Urothelium cell line (cell line): ENCODE results near the gene CALY.
A peak's percentile ranks its signal among the peaks of the same experiment; 100 is the strongest.

Experiments used
- DNase-seq: peaks from one replicate; pipeline ENCODE4 v3.0.0; 2011; ENCODE audit warnings: low spot score, mixed read lengths
- FAIRE-seq: peaks from 2 replicates; lab custom pipeline; 2011; peaks lifted over from hg19 to GRCh38; lab: Jason Lieb, UNC

CALY gene

GRCh38 chr10:133351408-133352318, 15.0 kb upstream of the CALY start:
- FAIRE-seq (no peak), DNase-seq (no peak)

GRCh38 chr10:133350950-133351329, 14.2 kb upstream of the CALY start:
- no peak for DNase-seq
- no peak for FAIRE-seq

GRCh38 chr10:133350283-133350949, 13.7 kb upstream of the CALY start:
- FAIRE-seq (no peak), DNase-seq (no peak)

GRCh38 chr10:133349577-133350011, 12.9 kb upstream of the CALY start:
- FAIRE-seq = no peak
- DNase-seq = no peak

- DNase-seq = no peak
- FAIRE-seq = peak; percentile 87
Observed at GRCh38 chr10:133349160-133349568, 12.5 kb upstream of the CALY start.

- DNase-seq (no peak), FAIRE-seq (no peak)
Observed at GRCh38 chr10:133347710-133348517, 11.2 kb upstream of the CALY start.

GRCh38 chr10:133346413-133346812, 9.7 kb upstream of the CALY start:
- FAIRE-seq (no peak), DNase-seq (no peak)

- FAIRE-seq = no peak
Observed at GRCh38 chr10:133344236-133344635, 7.5 kb upstream of the CALY start.

GRCh38 chr10:133343558-133343957, 6.9 kb upstream of the CALY start:
- DNase-seq (no peak), FAIRE-seq (no peak)

More at GRCh38 chr10:133344236-133344635, 7.5 kb upstream of the CALY start:
- DNase-seq = no peak

- FAIRE-seq (no peak), DNase-seq (no peak)
Observed at GRCh38 chr10:133342942-133343341, 6.2 kb upstream of the CALY start.

- no peak for FAIRE-seq
- DNase-seq = no peak
Observed at GRCh38 chr10:133341983-133342382, 5.3 kb upstream of the CALY start.

GRCh38 chr10:133339708-133340380, 3.1 kb upstream of the CALY start:
- DNase-seq (no peak), FAIRE-seq (no peak)

- FAIRE-seq = peak; percentile 82
Observed at GRCh38 chr10:133338080-133339071, 1.7 kb upstream of the CALY start.

GRCh38 chr10:133337370-133337725, 652 bp upstream of the CALY start:
- DNase-seq = no peak
- FAIRE-seq = no peak

More at GRCh38 chr10:133338080-133339071, 1.7 kb upstream of the CALY start:
- no peak for DNase-seq

- DNase-seq = no peak
- FAIRE-seq = no peak
Observed at GRCh38 chr10:133336118-133336576, 549 bp downstream of the CALY start.

- FAIRE-seq (no peak), DNase-seq (no peak)
Observed at GRCh38 chr10:133335246-133336117, 1.2 kb downstream of the CALY start.

GRCh38 chr10:133334503-133335245, 2.0 kb downstream of the CALY start:
- FAIRE-seq (no peak), DNase-seq (no peak)
